Lower lobe of right lung (tissue), 2 donors: ENCODE results near the gene TBC1D12. TPM values are rescaled to one million over a fixed set of nuclear protein-coding genes. Genes with fewer than 3 reads are reported as not detected.
"Not testable (repeated sequence)": the region's sequence is repeated elsewhere in the genome, so short reads cannot be mapped to it uniquely, and the experiment has no call there.

ENCODE experiments used
- ATAC-seq, 2 donors: fragments of 200-7000 bp; cut with Tn5 transposase; one replicate each; pipeline ENCODE4 v1.9.1; 2020 to 2022; ENCODE audit warnings: mild to moderate bottlenecking in 2 of 2, moderate library complexity in 2 of 2
- DNase-seq: peaks from one replicate; pipeline ENCODE4 v3.0.0-alpha.2; 2020
- H3K27ac ChIP-seq: fragments of 200-600 bp; one replicate; pipeline ENCODE4 v1.8.0; 2022
- H3K27me3 ChIP-seq: fragments of 200-600 bp; one replicate; pipeline ENCODE4 v1.8.0; 2022; ENCODE audit warnings: low read depth
- H3K36me3 ChIP-seq: fragments of 200-600 bp; one replicate; pipeline ENCODE4 v1.8.0; 2022; ENCODE audit warnings: mild to moderate bottlenecking
- H3K4me1 ChIP-seq: fragments of 200-600 bp; one replicate; pipeline ENCODE4 v1.8.0; 2022
- H3K4me3 ChIP-seq: fragments of 200-600 bp; one replicate; pipeline ENCODE4 v1.8.0; 2022; ENCODE audit warnings: mild to moderate bottlenecking
- H3K9me3 ChIP-seq: fragments of 200-600 bp; one replicate; pipeline ENCODE4 v1.8.0; 2022
- intact Hi-C: fragments of 100-400 bp; cut with DNase I; formaldehyde crosslinking; loops from one replicate; pipeline ENCODE4 v1.11.0; 2022
- total RNA-seq: library from RNA; stranded (reverse); fragmentation: NEBNext Ultra II Directional; extraction: Animal tissue kit (Norgen Biotek cat#: 25700); gene quantifications from one replicate; pipeline ENCODE4 v1.2.1, GENCODE V29; 2021
- TF ChIP-seq, protein P1 (sequence below): fragments of 200-600 bp; IDR thresholded peaks from one replicate; pipeline ENCODE4 v1.8.0; 2022; ENCODE audit warnings: antibody characterized with exemption, mild to moderate bottlenecking
- donor health status: DM: no; HTN: yes; CAD: no; lungs with severe emphysema.

Gene TBC1D12
- total RNA-seq, 1 donor from 2014 or later, result 12.5 TPM

DNA sequence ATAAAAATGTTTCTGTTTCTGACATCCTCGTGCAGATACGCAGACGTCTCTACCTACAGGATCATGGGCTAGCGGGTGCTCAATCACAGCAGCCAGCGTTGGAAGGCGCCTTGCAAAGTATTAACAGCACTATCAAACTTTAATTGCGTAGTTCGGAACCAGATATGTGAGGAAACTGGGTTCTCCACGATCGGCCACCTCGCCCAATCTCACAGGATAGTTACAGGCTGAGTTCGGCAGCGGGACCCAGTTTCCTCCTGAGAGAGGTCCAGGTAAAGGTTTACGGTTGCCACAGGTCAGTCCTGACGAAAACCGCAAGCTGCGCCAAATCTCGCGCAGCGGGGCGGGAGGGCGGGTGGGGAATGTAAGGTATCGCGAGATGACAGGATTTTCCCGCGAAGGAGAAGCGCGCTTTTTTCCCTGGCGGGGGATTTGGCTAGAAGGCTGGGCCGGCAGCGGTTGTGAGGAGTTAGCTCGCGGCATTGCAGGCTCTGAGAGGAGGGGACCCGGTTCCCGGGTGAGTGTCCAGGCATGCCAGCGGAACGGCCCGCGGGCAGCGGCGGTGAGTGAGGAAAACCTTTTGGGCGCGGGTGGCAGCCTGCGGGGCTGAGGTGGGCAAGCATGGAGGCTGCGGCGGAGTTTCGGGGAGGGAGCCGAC is 143.2 kb downstream of the TBC1D12 start, which contains the start of gene HELLS:
Gene HELLS, plus strand, starts transcription at position 398 of the 658 bp plus-strand sequence. Its CDS starts 134 bp downstream, at position 532.
- TF ChIP-seq, protein P1, sequence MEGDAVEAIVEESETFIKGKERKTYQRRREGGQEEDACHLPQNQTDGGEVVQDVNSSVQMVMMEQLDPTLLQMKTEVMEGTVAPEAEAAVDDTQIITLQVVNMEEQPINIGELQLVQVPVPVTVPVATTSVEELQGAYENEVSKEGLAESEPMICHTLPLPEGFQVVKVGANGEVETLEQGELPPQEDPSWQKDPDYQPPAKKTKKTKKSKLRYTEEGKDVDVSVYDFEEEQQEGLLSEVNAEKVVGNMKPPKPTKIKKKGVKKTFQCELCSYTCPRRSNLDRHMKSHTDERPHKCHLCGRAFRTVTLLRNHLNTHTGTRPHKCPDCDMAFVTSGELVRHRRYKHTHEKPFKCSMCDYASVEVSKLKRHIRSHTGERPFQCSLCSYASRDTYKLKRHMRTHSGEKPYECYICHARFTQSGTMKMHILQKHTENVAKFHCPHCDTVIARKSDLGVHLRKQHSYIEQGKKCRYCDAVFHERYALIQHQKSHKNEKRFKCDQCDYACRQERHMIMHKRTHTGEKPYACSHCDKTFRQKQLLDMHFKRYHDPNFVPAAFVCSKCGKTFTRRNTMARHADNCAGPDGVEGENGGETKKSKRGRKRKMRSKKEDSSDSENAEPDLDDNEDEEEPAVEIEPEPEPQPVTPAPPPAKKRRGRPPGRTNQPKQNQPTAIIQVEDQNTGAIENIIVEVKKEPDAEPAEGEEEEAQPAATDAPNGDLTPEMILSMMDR, result no peak
- no peaks in the 10 kb centered on the region for H3K9me3 ChIP-seq
- peak within 1 kb of the TSS; percentile 79 for H3K4me3 ChIP-seq
- peak; percentile 91 to 98 for ATAC-seq
- no peaks in the 10 kb centered on the region for H3K27me3 ChIP-seq
- intact Hi-C loops, result no loop called here
- peak; percentile 79 for DNase-seq
- peaks cover 14% of the 10 kb centered on the region for H3K4me1 ChIP-seq
- no peaks in the 10 kb centered on the region for H3K36me3 ChIP-seq
- H3K27ac ChIP-seq, result peak within 1 kb of the TSS; percentile 58

DNA sequence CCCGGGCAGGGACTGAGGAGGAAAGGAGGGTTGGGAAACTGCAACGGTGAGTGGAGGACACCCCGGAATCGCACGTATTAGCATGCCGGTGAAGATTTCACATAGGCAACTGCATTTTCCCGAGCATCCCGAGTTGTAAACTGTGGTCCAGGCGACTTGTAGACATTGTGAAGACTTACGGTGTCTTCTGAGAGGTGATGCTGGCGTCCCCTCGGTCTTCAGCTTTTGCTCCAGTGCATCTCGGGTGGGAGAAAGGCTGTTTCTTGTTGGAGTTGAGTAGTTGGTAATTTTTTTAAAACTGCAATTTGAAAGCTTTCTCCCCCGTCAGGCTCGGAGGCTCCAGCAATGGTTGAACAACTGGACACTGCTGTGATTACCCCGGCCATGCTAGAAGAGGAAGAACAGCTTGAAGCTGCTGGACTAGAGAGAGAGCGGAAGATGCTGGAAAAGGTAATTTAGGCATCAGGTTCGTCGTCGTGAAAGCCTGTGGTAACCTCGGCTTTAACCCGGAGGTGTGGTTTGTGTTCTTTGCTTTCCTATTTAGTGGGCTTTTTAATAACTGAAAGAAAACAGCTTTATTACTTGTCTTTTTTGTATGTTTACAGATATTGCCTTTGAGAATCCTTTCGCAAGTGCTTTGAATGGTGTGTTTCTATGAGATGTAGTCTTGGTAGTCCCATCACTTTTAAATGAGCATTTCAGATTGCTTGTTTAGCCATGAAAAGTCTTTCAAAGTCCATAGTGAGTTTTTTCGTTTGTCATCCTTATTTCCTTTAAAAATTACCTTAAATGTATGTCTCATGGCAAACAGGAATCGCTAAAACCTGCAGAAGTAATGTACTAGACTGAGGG is 143.9 kb downstream of the TBC1D12 start:
- Histone ChIP-seq H3K4me1 (peaks cover 14% of the 10 kb centered on the region), H3K4me3 (peak overlapping the region; percentile 79), H3K27me3 (no peaks in the 10 kb centered on the region), H3K9me3 (no peaks in the 10 kb centered on the region), H3K36me3 (no peaks in the 10 kb centered on the region), H3K27ac (no peak overlapping the region)
- ATAC-seq (peak in 1 of 2 donors; percentile 11), DNase-seq (no peak)
- TF ChIP-seq, protein P1, result no peak
- intact Hi-C loops, result no loop called here

DNA sequence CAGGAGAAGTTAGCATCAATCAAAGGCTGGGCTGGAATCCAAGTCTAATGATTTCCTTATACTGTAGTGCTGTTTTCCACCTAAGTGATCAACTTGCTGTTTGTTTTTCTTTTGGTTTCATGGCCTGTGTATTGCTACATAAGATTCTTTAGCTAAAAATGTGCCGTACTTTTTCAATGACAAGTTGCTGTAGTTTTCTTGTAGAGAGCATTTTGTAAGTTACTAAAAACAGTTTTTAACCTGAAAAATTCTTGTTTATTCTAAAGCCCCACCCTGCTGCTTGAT is 144.5 kb downstream of the TBC1D12 start:
- TF ChIP-seq, protein P1, result no peak
- Histone ChIP-seq H3K9me3 (no peaks in the 10 kb centered on the region), H3K4me1 (peaks cover 14% of the 10 kb centered on the region), H3K4me3 (no peak overlapping the region), H3K36me3 (no peaks in the 10 kb centered on the region), H3K27ac (no peak overlapping the region), H3K27me3 (no peaks in the 10 kb centered on the region)
- DNase-seq (no peak), ATAC-seq (no peak)
- intact Hi-C loops, result no loop called here

DNA sequence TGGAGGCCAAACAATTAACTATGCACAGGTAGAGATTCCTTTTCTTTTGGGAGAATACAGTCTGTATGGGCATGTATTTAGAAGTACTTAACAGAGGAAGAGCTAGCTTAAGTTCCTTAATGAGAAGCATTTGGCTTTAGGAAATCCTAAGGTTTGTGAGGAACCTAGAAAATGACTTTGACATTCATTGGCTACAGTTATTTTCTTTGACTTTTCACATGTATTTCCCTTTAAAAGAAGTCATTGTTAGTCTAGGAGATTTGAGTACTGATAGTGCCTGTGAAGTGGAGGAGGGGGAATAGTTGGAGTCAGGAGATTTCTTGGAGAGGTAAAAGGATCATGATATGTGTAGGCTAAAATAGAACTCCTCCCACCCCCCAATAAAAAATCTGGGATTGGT is 146.9 kb downstream of the TBC1D12 start:
- TF ChIP-seq, protein P1, result no peak
- H3K4me3 ChIP-seq, result no peak overlapping the region
- intact Hi-C loops, result no loop called here
- ATAC-seq, result no peak
- no peaks in the 10 kb centered on the region for H3K27me3 ChIP-seq
- DNase-seq, result no peak
- H3K9me3 ChIP-seq, result no peaks in the 10 kb centered on the region
- H3K4me1 ChIP-seq, result peaks cover 14% of the 10 kb centered on the region
- H3K27ac ChIP-seq, result no peak overlapping the region
- H3K36me3 ChIP-seq, result no peaks in the 10 kb centered on the region

DNA sequence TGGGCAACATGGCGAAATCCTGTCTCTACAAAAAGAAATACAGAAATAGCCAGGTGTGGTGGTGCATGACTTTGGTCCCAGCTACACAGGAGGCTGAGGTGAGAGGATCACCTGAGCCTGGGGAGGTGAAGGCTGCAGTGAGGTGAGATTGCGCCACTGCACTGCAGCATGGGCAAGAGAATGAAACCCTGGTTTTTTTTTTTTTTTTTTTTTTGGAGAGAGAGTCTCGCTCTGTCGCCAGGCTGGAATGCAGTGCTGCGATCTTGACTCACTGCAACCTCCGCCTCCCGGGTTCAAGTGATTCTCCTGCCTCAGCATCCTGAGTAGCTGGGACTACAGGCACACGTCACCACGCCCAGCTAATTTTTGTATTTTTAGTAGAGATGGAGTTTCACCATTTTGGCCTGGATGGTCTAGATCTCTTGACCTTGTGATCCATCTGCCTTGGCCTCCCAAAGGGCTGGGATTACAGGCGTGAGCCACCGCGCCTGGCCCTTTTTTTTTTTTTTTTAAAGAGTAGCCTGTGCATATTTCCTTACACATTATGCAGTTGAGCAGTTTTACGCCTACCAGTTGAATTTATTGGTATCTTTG is 165.5 kb downstream of the TBC1D12 start:
- not testable (repeated sequence) for ATAC-seq

DNA sequence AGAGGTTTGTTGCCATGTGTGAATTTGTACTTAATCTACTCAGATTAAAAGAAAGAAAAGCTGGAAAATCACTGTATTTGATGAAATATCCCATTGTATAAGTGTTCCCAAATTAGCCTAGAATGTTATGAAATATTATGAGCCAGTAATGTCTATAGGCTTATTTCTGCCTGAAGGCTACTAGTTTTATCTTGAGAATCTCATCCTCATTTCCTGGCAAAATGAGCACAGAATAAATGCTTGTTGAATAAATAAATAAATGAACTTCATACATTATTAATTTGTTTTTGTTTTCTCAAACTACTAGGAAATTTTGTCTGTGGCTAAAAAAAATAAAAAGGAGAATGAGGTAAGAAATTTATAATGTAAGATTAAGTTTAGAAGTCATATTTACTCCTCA is 168.7 kb downstream of the TBC1D12 start:
- no peak overlapping the region for H3K4me3 ChIP-seq
- intact Hi-C loops, result no loop called here
- no peaks in the 10 kb centered on the region for H3K9me3 ChIP-seq
- no peak overlapping the region for H3K27ac ChIP-seq
- DNase-seq (no peak), ATAC-seq (no peak)
- TF ChIP-seq, protein P1, result no peak
- H3K4me1 ChIP-seq, result no peaks in the 10 kb centered on the region
- no peaks in the 10 kb centered on the region for H3K36me3 ChIP-seq
- H3K27me3 ChIP-seq, result no peaks in the 10 kb centered on the region

More for the DNA sequence above, 165.5 kb downstream of the TBC1D12 start:
- intact Hi-C loops, H3K4me3 ChIP-seq, H3K4me1 ChIP-seq, H3K9me3 ChIP-seq, H3K36me3 ChIP-seq, DNase-seq, H3K27ac ChIP-seq, H3K27me3 ChIP-seq: not testable (repeated sequence)
